Measurements from ENCODE around the gene OR8D1.

GRCh38 chr11:124277804-124278203, 35.9 kb downstream of the OR8D1 start:
- TF ChIP-seq, protein P1, sequence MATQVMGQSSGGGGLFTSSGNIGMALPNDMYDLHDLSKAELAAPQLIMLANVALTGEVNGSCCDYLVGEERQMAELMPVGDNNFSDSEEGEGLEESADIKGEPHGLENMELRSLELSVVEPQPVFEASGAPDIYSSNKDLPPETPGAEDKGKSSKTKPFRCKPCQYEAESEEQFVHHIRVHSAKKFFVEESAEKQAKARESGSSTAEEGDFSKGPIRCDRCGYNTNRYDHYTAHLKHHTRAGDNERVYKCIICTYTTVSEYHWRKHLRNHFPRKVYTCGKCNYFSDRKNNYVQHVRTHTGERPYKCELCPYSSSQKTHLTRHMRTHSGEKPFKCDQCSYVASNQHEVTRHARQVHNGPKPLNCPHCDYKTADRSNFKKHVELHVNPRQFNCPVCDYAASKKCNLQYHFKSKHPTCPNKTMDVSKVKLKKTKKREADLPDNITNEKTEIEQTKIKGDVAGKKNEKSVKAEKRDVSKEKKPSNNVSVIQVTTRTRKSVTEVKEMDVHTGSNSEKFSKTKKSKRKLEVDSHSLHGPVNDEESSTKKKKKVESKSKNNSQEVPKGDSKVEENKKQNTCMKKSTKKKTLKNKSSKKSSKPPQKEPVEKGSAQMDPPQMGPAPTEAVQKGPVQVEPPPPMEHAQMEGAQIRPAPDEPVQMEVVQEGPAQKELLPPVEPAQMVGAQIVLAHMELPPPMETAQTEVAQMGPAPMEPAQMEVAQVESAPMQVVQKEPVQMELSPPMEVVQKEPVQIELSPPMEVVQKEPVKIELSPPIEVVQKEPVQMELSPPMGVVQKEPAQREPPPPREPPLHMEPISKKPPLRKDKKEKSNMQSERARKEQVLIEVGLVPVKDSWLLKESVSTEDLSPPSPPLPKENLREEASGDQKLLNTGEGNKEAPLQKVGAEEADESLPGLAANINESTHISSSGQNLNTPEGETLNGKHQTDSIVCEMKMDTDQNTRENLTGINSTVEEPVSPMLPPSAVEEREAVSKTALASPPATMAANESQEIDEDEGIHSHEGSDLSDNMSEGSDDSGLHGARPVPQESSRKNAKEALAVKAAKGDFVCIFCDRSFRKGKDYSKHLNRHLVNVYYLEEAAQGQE (IDR thresholded peaks at IDR 0.05; ENCODE audit: insufficient replicate concordance, low read depth), result no peak
- TF ChIP-seq, protein P2, sequence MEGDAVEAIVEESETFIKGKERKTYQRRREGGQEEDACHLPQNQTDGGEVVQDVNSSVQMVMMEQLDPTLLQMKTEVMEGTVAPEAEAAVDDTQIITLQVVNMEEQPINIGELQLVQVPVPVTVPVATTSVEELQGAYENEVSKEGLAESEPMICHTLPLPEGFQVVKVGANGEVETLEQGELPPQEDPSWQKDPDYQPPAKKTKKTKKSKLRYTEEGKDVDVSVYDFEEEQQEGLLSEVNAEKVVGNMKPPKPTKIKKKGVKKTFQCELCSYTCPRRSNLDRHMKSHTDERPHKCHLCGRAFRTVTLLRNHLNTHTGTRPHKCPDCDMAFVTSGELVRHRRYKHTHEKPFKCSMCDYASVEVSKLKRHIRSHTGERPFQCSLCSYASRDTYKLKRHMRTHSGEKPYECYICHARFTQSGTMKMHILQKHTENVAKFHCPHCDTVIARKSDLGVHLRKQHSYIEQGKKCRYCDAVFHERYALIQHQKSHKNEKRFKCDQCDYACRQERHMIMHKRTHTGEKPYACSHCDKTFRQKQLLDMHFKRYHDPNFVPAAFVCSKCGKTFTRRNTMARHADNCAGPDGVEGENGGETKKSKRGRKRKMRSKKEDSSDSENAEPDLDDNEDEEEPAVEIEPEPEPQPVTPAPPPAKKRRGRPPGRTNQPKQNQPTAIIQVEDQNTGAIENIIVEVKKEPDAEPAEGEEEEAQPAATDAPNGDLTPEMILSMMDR (IDR thresholded peaks at IDR 0.05; ENCODE audit: insufficient read depth, low read length), result peak; percentile 8
- no peak for TF ChIP-seq POLR2AphosphoS5 (IDR thresholded peaks at IDR 0.05; ENCODE audit: low read depth)
- TF ChIP-seq GABPA (IDR thresholded peaks at IDR 0.05; ENCODE audit: low read depth), result no peak

Data from HL-60 (cell line).